DMS79 treated with DMSO at 0.1 percent for 48 hours (cell line): ENCODE data around the gene IFNA17.
"Not testable (repeated sequence)": the region's sequence is repeated elsewhere in the genome, so short reads cannot be mapped to it uniquely, and the experiment has no call there.

Experiments used
- DNase-seq: peaks from one replicate; lab custom pipeline; 2025; lab: John Stamatoyannopoulos, UW

IFNA17 gene

GRCh38 chr9:21228122-21228521 lies at the start of gene IFNA17:
Gene IFNA17 (minus strand): TSS chr9:21228222. CDS start chr9:21228173, 49 bp downstream.
- no peak for DNase-seq

GRCh38 chr9:21268347-21268657 lies 40.3 kb upstream of the IFNA17 start:
- DNase-seq = peak; percentile 55

DNA sequence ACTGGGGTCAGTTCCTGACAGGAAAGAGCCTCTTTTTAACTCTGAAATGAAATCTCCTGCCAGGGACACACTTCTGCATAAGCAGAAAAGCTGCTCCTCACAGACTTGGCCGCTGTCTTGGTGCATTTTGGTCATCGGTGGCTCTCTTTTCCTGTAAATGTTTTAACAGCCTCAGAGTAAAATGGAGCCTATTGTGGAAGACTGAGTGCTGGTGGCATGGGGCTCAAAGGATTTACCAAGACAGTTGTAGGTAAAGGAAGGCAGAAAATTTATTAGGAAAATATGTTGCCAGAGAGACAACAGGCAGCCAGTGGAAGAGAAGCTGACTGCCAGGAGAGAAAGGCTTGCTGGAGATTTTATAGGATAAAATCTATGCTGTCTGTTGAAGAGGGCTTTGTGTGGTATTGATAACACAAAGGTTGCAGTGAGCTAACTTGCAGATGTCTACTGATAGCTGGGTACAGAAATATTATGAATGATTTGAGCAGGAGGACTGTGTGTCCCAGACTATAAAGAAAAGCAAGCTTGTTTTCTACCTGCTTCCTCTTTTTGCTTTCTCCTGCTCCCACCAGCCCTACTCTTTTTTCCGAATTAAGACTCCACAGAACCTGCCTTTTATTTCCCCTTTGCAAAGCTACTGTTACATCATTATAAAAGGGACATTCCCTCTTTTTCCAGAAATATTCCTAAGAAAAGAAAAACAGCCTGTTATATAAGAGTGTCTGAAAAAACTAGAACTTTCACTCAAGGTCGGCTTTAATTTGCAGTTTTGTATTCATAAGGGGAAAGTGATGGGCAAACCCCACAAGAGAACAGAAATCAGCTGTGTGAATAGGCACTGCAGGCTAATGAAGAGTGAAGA lies 39.7 kb upstream of the IFNA17 start:
- DNase-seq = no peak

DNA sequence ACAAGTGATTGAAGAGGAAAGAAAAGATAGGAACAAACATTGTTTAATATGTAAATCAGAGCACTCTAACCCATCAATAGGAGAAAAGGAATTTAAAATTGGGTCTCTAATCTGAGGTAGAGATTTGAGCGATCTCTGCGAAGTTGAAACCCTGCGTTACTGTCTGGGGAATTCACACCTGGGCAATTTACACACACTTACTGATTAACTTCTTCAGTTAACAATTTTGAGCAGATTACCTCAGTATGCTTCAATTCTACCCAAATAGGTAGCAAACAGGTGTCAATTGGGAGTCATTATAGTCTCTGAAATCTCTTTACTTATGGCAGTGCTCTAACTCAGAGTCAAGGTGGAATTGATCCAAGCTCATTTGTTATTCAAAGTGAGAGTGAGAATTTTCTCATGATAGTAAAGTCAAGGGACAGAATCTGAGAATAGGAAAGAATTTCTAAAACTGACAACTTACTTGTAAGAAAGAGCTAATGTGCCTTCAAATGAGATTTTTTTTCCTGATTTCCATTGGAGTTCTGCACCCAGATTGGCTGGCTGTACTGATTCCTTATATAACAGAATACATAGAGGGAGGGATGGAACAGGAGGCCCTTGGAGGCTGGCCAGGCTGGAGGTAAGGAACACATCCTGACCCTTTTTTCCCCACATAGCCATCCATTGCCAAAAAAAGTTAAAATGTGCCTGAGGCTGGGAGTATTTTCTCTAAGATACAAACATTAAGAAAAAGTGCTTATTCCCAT lies 38.9 kb upstream of the IFNA17 start:
- DNase-seq = peak; percentile 62

- DNase-seq = peak; percentile 98
Measured at GRCh38 chr9:21265421-21266189, 37.6 kb upstream of the IFNA17 start.

GRCh38 chr9:21255538-21256212 lies 27.7 kb upstream of the IFNA17 start:
- DNase-seq = no peak

GRCh38 chr9:21252721-21253547 lies 24.9 kb upstream of the IFNA17 start:
- peak; percentile 78 for DNase-seq

GRCh38 chr9:21251638-21252037 lies 23.6 kb upstream of the IFNA17 start:
- no peak for DNase-seq

DNA sequence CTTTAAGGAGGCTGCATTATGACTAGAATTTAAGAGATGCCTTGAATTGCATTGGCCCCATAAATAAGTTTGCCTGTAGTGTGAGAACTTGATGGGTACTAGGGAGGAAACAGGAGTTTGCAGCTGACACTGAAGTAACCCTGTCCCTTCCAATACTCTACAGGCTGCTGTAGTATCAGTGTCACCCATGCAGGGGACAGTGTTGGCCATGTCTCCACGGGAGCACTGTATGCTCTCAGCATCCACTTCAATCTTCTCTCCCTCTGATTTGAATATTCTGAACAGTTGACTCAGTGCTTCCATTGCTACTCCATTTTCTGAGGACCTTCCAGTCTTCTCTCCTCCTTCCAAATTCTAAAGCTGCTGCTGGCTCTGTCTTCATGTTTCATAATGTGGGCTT lies 23.2 kb upstream of the IFNA17 start:
- DNase-seq = no peak

GRCh38 chr9:21244836-21245235 lies 16.8 kb upstream of the IFNA17 start:
- no peak for DNase-seq

GRCh38 chr9:21239911-21240310 lies 11.9 kb upstream of the IFNA17 start, which contains the start of gene IFNA14:
Gene IFNA14 (minus strand): TSS chr9:21240005. CDS start chr9:21239935, 70 bp downstream.
- DNase-seq = no peak

DNA sequence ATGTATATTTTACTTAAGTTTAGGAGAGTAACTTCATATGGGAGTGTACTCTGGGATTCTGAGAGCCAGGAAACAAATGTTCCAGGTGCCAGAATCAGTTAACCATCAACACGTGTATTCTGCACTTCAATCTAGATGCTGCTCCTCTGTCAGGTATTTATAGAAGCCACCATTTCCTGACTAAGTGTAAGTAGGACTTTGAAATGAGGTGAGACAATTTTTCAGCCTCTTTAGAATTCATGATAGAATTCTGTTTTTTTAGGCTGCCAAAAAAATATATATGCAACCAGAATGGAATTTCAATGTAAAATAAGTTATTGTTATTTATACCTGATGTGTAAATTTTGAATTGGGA lies 8.3 kb upstream of the IFNA17 start:
- not testable (repeated sequence) for DNase-seq

DNA sequence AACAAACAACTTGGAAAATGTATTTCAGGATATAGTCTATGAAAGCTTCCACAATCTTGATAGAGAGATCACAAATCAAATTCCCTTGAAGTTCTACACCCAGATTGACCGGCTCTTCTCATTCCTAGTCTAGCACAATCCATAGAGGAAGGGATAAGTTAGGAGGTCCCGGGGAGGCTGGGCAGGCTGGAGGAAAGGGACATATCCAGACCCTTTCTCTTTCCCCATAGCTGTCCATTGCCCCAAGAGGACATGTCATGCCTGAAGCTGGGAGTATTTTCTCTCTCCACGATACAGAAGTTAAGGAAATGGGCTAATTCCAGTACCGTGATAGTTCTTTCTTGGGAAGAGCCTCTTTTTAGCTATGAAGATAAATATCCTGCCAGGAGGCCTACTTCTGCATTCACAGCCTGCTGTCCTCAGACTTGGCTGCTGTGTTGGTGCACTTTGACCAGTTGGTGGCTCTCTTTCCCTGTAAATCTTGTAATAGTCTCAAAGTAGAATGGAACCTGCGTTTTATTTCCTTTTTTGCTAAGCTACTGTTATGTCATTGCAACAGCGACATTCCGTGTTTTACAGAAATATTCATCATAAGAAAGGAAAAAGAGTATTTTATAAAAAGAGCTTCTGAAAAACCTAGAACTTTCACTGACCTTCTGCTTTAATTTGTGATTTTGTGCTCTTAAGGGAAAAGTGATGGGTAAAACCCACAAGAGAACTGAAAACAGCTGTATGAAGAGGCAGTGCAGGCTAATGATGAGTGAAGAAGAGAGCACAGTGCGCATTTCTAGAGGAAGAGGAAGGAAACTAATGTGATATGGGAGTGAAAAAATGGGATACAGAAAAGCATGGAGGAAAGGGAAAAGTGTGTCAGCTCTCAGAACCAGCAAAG lies 7.7 kb upstream of the IFNA17 start:
- peak; percentile 44 for DNase-seq

GRCh38 chr9:21234153-21234687 lies 6.2 kb upstream of the IFNA17 start:
- no peak for DNase-seq

DNA sequence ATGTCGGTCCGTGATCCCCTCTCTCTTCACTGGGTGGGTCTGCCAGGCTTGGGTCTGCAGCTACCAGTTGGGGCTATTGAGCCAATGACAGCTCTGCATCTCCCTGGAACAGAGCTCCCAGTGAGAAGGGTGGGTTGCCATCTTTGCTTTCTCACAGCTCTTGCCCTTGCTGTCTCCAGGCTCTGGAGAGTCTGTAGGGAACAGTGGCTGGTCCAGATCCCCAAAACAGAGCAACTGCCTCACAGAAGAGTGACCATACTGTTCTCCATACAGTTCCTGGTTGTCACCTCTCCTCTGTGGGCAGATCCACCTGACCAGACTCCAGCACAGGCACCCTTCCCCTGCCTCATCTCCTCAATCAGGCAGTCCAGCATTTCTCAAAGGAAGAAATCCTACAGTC lies 5.2 kb upstream of the IFNA17 start:
- DNase-seq = no peak

DNA sequence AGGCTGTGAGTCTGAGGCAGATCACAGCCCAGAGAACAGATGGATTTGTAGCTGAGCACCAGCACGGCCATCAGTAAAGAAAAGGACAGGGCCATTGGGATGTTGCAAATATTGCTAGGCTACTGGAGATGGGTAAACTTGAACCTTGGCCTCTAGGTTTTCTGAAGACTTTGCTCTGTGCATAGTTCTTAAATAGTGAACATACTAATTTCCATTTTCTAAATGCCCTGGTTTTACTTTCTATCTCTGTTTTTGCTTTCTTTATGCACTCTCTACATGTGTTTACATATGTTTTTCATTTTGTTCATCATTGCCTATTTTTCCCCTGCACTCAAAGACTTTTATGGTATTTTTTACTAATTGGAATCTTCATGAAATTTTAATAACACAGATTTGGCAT lies 10.8 kb downstream of the IFNA17 start, which contains the start of gene IFNA16:
Gene IFNA16 (minus strand): TSS at position 101 of the 400 bp plus-strand sequence. CDS start 6 bp downstream, at position 95.
- DNase-seq = not testable (repeated sequence)

DNA sequence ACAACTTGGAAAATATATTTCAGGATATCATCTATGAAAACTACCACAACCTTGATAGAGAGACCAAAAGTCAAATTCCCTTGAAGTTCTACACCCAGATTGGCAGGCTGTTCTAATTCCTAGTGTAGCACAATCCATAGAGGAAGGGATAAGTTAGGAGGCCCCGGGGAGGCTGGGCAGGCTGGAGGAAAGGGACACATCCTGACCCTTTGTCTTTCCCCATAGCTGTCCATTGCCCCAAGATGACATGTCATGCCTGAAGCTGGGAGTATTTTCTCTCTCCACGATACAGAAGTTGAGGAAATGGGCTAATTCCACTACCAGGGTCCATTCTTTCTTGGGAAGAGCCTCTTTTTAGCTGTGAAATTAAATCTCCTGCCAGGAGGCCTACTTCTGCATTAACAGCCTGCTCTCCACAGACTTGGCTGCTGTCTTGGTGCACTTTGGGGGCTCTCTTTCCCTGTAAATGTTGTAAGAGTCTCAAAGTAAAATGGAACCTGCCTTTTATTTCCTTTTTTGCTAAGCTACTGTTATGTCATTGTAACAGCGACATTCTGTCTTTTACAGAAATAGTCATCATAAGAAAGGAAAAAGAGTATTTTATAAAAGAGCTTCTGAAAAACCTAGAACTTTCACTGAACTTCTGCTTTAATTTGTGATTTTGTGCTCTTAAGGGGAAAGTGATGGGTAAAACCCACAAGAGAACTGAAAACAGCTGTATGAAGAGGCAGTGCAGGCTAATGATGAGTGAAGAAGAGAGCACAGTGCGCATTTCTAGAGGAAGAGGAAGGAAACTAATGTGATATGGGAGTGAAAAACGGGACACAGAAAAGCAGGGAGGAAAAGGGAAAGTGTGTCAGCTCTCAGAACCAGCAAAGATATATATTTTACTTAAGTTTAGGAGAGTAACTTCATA lies 14.4 kb downstream of the IFNA17 start:
- DNase-seq = not testable (repeated sequence)

DNA sequence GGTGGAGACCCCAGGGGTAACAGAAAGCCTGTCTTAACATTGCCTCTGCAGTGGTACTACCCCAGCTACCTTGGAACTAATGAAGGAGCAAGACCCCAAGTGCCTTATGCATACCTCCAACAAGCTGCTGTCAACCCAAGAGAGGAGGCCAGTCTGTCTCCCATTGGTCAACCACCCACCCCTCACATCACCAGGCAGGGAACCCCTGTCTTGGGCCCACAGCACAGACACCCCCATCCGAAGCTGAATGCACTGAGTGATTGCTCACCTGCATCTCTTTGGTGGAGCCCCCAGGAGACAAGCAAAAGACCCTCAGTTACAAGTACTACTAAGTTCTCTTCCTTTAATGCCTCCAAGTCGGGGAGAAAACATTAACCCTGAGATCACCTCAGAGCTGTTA lies 15.9 kb downstream of the IFNA17 start:
- not testable (repeated sequence) for DNase-seq
